SKM-1 treated with dmso at 0.1 percent for 144 hours (cell line): Measurements from ENCODE around the gene TTLL11.

Source experiments
- DNase-seq: peaks from one replicate; lab custom pipeline; 2025; ENCODE audit not compliant: unreplicated experiment; lab: John Stamatoyannopoulos, UW

Gene TTLL11, protein sequence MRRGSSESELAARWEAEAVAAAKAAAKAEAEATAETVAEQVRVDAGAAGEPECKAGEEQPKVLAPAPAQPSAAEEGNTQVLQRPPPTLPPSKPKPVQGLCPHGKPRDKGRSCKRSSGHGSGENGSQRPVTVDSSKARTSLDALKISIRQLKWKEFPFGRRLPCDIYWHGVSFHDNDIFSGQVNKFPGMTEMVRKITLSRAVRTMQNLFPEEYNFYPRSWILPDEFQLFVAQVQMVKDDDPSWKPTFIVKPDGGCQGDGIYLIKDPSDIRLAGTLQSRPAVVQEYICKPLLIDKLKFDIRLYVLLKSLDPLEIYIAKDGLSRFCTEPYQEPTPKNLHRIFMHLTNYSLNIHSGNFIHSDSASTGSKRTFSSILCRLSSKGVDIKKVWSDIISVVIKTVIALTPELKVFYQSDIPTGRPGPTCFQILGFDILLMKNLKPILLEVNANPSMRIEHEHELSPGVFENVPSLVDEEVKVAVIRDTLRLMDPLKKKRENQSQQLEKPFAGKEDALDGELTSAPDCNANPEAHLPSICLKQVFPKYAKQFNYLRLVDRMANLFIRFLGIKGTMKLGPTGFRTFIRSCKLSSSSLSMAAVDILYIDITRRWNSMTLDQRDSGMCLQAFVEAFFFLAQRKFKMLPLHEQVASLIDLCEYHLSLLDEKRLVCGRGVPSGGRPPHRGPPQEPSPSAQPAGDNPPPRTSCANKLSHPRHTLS

DNA sequence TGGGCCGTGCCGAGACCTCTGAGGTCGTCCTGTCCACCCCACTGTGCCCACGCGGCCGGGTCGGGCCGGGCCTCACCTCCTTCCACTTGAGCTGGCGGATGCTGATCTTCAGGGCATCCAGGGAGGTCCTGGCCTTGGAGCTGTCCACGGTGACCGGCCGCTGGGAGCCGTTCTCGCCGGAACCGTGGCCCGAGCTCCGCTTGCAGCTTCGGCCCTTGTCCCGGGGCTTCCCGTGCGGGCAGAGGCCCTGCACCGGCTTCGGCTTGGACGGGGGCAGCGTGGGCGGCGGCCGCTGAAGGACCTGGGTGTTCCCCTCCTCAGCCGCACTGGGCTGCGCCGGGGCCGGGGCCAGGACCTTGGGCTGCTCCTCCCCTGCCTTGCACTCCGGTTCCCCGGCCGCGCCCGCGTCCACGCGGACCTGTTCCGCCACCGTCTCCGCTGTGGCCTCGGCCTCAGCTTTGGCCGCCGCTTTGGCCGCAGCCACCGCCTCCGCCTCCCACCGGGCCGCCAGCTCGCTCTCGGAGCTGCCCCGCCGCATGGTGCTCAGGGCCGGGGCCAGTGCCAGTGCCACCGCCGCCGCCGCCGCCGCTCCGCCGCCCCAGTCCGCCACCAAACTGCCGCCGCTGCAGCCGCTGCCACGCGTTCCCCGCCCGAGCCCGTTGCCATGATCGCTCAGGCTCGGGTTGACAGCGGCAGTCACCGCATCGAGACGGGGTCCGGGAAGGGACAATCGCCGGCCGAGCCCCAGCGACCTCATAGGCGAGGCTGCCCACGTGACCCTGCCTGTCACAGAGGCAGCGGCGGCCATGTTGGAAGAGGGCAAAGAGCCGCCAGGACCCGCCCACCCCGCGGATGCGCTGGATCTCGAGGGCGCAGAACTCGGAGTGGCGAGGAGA is at the start of gene TTLL11:
TTLL11 (minus strand) TSS at position 698 of the 896 bp plus-strand sequence; CDS start at position 538, 160 bp downstream.
- DNase-seq: peak; percentile 94

DNA sequence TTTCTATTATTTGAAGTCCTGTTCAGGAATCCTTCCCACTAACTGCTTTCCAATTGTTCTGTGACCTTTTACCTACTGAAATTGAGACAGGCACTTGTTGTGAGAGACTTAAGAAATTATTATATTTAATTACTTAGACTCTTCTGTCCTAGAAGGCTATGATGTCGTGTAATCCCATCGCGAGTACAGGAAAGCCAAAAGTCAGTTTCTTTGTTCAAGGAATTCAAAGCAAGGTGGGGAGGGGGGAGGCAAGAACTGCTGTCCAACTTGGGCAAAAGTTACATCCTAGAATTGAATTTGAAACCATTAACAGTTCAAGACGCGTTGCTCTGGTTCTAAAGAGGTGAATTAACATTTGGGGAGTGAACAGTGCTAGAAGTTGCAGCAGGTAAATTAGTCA is 48.6 kb upstream of the TTLL11 start:
- no peak for DNase-seq

DNA sequence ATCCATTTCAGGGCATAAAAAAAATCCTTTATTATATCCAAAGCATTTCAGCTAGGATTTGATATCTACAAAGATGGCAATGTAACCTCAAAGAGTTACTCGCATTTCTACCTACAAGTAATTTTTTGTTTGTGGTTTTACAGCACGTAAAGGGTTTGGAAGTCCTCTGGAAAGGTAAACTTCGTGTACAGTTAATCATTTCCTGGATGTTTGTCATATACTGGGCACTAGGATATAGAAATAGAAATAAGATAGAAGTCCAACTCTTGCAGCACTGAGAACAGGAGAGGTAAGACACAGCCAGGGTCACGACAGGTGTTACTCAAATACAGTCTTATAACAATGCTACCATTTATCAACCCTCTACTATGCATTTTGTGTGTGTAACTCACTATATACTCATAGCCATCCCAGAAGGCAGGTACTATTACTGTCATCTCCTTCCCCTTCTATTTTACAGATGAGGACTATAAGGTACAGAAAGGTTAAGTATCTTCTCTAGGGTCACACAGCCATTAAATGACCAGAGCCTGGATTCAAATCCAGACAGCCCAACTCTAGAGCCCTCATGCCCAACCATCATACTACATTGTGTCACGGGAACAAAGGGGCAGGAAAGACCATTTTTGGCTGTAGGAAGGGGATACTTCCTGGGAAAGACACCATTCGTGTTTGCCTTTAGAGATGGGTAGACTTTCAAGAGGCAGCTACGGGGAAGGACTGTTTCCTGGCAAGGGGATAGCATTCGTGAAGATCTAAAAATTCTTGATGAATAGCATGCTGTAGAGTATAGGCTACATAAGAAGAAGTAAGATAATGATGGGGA is 47.5 kb upstream of the TTLL11 start:
- DNase-seq: no peak

DNA sequence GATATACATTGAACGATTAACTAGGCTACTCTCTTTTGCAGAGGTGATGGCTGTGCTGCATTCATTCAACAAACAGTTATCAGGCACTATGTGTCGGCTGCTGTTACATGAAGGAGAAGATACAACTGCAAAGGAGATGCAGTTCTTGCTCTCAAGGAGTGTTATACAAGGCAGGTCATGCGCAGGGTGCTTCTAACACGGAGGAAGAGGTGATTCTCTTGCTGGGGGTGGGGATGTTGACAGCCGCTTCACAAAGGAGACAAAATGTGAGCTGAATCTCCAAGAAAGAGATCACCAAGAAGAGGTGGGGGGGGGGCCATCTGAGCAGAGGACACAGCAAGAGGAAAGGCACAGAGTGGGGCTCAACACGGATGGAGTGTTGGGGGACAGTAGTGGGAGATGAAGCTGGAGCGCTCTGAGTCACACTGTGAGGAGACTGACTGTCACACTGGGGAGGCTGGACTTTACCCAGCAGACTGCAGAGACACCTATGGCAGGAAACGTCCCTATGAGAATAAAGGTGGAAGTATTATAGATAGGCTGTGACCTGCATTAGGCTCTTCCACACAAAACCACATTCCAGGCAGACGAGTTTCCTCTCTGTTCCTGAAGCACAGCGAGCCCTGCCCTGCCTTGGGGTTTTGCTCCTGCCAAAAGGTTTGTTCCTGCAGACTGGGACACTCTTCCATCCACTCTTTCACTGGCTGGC is 45.6 kb upstream of the TTLL11 start:
- DNase-seq: no peak

DNA sequence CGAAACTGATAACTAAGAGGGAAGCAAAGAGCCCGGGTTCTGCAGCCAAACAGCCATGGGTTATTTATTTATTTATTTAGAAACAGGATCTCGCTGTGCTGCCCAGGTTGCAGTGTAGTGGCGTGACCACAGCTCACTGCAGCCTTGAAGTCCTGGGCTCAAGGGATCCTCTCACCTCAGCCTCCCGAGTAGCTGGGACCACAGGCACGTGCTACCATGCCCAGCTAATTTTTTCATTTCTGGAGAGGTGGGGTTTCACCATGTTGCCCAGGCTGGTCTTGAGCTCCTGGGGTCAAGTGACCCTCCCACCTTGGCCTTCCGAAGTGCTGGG is 42.4 kb upstream of the TTLL11 start:
- DNase-seq: no peak

DNA sequence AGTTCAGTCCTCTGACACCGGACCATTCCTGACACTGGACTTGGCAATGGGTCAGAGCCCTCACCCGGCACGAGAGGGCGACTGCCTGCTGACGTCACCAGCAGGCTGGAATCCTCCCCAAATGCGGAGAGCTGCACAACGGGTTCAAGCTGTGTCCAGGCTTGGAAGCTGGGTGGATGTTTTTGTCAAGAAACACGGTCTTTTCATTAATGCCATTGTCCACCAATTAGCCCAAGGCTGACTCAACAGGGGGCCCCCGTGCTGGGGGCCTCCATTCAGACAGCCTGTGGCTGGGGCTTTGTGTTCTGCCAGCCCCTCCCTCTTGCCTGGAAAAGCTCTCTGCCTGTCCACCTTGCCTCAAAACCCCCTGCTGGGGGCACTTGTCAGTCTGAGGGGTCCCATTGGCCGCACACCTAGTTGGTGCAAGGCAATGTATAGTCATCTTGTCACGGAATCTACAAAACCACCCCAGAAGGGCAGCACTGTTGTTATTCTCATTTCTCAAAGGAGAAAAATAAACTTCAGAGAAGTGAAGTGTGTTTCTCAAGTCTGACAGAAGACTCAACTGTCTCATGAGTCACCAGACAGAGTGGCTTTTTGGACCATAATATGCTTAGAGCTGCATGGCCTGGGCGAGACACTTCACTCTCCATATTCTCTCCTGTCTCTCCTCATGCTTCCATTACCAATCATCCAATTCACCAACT is 41.9 kb upstream of the TTLL11 start:
- no peak for DNase-seq

DNA sequence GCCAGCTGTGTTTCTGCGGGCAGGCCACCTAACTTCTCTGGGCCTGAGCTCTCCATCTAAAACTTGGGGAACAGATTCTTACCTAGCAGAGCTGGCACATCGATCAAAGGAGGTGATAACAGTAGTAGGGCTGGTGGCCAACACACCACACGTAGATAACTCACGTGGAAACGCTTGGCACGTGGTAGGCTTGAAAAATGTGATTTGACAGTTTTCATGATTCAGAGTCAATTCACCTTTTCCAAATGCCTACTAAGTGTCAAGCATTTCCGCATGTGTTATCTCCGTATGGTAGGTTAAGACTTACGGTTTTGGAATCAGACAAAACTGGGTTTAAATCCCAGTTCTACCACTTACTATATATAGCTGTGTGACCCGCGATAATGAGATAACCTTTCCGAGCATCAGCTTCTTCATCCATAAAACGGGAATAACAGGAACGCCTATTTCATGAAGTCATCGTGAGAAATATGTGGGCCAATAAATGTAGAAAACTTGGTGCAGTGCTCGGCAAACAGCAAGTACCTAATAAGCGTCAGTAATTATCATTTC is 41.0 kb upstream of the TTLL11 start:
- no peak for DNase-seq

DNA sequence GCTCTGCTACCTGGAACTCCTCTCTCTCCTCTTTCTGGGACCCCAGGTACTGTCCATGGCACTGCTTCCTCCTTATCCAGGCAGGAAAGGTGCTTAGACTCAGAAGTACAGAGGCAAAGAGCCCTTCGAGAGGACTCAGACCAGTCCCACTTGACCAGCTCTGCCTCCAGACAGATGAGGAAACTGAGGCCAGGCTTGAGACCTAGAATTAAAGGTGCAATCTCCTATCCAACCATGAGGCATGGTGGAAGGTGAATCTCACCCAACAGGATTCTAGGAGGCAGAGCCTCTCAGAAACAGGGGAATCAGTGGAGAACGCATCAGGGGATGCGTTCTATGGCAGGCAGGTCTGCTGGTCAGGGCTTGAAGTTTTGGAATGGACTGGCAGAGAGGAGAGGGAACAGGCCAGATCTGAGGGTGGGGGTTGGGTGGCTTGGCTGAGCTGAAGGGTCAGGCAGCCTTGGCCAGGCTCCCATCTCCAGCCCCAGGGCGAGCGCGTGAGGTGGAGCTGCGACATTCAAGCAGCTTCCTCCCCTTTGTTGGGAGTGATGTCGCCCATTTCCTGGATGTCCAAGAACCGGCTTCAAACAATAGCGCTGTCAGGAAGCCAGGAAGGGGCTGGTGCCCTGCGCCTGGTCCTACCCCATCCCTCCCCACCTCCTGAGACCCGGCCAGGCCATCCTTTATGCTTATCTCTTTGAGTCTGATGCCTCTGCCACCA is 40.3 kb upstream of the TTLL11 start:
- no peak for DNase-seq

DNA sequence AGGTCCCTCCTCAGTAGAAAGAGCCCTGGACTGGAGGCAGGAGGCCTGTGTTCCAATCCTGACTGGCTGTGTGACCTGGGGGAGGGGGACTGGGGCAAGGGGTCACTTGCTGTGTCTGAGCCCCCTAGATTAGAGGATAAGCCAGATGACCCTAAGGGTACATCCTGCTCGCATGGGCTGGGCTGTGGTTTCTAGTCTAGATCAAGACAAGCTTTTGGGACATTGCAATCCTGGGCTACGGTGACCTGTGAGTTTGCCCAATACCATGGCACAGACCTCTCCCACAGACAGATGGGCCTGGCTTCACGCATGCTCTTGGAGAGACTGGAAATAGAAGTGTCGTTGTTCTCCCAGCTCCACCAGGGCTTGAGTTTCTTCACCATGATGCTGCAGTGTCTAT is 39.4 kb upstream of the TTLL11 start:
- DNase-seq: no peak

DNA sequence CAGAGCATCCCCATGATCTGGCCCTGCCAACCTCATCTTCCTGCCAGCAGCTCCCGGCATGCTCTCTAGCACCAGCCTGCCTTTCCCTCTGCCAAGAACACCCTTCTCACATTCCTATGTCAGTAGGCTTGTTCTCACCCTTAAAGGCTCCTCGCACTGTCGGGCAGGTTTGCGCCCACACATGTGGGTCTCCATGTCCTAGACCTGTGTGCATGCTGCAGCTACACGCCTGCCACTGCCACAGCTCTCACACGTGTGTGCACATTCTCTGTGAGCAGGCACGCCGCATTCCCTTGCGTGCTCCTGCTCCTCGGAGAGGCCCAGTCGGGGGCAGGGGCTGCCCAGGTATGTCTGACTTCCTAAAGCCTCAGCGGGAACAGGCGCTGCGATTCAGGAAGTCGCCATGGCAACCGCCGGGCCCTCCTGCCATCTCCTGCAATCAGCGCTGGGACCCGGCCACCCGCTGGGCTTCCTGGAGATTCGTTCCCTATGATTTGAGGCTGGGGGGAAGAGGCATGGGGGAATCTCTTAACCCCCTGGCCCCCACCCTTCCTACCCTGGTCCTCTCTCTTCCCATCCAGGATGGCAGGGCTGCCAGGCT is 38.4 kb upstream of the TTLL11 start:
- no peak for DNase-seq

DNA sequence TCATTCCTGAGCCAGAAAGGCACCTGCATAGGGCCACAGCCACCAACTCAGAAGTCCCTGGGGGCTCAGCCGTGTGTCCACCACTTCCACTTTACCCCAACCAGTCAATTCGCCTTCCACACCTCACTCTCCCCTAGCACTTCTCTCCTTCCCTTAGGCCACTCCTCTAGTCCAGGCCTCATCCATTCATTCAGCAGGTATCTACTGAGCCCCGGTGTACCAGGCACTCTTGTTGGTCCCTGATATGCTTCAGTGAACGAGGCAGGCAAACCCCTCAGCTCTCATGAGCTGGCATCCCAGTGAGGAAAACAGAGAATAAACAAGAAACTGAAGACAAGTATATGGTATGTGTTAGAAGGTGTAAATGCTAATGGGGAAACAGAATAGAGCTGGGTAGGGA is 37.7 kb upstream of the TTLL11 start:
- no peak for DNase-seq

DNA sequence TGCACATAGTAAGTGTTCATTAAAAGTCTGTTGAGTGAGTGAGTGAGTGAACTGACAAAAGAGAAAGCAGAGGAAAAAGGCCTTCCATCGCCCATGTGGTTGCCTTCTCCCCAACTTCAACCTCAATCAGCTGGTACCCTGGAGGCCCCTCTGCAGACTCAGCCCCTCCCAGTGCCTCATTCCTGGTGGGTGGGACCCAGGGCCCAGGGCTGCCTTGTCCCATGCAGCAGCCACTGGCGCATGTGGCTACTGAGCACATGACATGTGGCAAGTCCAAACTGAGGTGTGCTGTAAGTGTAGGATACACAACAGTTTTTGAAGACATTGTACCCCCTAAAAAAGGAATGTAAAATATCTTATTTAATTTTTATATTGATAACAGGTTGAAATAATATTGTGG is 36.9 kb upstream of the TTLL11 start:
- DNase-seq: no peak

DNA sequence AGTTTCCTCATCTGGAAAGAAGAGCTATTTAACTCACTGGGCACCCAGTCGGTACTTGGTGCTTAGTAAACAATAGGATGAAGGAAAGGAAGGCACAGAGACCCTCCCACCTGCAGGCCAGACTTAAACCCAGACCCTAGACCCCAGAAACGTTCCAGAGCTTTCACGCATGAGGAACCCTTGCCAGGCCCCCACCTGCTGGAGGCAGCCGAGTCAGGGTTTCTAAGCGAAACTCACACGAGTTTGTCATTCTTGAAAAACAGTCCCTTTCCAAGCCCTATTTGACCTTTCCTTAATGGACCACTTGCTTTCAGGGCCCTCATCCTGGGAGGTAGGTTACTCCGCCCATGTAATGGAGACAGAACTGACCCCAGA is 35.8 kb upstream of the TTLL11 start:
- DNase-seq: no peak

DNA sequence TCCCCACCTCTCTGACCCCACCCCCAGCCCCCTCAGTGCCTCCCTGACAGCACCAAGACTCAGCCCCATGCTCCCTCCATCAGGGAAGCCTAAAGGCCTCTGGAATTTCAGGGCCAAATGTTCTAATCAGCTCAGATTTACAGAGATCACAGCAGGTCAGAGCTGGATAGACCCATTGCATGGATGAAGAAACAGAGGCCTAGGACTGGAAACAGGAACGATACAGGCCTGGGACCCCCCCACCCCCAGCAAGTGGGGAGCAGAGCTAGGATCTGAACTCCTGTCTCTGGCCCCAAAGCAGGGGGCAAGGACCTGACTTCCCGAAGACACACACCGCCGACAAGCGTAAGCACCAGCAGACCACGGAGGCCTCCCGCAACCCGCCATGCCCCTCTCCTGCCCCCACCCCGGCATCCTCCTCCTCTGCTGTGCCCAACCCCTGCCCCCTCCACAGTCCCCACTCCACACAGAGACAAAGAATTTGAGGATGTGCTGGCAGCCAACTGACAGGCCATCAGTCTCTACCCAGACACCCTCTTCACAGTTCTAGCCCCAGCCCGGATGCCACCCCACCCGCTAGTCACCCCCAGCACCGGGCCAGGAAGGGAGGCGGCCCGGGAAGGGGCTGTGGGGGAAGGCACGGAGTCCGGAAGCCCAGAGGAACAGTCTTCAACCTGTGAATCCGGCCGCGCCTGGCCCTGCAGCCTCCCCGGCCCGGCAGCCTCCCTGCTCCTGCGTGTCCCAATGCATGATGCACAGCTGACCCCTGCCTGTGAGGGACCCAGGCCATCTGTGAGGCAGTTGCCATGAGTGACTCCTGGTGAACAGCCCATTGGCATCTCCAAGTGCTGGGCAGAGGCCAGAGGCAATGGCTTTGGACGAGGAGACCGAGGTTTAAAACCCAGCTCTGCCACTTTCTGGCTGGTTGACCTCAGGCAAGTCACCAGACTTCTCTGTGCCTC is 35.2 kb upstream of the TTLL11 start:
- no peak for DNase-seq

DNA sequence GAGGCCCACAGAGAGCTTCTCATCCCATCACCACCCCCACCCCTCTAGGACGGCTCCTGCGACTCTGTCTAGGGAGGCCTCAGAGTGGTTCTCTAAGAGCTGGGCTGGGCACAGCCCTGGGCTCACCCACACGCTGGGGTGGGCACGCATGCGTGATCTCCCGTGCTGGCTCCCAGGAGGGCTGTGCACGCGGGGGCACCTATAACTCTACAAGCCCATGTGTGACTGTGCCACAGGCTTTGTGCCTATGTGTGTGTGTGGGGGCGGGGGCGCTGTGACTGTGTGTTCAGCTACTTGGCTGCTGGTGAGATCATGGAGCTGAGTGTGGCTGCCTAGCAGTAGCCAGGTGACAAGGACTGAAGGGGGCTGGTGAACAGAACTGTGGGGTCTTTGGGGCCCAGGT is 34.3 kb upstream of the TTLL11 start:
- DNase-seq: no peak

DNA sequence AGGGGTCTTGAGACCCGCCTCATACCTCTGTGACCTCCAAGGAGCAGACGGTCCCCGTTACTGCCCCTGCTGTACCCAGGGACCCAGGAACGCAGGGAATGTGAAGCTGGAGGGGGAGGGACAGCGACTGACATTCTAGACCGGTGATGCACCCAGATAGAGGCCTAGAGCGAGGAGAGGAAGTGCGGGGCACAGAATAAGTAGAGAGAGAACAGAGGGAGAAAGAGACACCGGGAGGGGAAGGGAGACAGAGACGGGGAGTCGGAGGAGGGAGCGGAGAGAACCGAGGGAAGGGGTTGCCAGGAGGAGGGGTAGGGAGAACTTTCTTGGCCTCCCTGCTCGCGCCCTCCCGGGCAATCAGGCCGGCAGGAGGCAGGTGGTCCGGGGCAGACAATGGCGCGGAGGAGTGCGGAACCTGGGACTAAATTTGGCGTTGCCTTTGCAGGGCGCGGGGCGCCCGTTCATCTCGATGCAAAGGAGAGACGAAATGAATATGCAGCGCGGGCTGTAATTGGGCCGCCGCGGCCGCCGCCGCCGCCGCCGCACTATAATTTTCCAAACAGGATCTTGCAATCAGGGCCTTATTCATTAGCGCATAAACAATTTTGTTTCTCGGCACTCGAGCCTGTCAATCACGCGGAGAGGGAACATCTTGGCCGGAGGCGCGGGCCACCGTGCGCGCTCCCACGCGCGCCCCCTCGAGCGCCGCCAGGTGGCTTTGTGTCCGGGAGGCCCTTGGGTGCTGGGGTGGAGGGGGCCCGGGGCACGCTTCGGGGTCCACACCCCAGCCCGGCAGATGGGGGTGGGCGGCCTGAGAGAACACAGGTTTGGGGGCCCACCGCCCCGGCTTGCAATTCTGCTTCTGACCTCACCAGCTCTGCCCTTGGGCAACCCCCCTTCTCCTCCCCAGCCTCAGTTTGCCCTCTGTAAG is 33.5 kb upstream of the TTLL11 start:
- DNase-seq: no peak
